GM21390 (cell line): ENCODE data around the gene LCP2.

ENCODE experiments used
- ATAC-seq: cut with Tn5 transposase; IDR thresholded peaks from one replicate; pipeline ENCODE4 v1.9.1; 2021; ENCODE audit not compliant: unreplicated experiment

The LCP2 gene

DNA sequence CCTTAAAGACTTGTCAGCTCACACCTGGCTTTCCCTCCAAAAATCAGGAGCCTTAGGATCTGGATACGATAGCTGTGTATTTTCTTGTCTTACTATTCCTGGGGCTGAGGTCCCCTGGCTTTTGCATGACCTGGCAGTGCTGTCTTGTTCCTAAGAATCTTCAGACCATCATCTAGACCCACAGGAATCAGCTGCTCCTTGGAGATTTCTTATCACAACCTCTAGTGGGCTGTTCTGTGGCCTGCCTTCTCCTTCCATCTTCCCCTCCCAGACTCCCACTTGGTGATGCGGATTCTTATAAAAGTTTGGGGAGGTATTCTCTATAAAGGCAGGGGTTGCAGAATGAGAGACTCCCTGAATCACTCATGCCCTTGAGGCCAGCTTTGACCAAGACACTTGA lies 21.4 kb downstream of the LCP2 start:
- ATAC-seq: no peak

DNA sequence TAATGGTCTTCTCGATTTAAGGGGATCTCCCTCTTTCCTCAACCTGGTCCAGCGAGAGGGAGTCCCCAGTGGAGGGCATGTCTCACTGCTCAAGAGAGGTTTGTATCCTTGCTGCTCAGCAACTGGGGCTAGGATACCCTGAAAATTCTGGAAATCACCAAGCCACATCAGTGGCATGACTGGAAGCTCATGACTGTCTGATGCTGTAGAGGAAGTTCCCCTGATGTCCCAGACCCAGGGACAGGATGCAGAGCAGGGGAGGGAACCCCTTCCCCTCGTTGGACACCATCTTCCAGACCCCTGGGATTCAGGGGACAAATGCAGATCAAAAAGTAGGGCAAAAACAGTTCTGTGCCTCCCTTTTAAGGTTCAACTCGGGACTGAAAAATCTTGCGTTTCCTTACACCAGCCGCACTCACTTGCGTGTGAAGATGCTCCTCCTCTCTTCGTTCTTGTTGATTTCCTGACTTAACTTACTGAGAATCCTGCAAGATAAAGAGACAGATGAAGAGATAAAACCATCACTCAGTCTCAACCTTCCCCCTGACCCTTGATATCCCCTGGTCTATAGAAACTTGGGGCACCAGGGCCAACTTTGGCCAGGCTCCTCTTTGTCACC lies 22.1 kb downstream of the LCP2 start:
- ATAC-seq: no peak

DNA sequence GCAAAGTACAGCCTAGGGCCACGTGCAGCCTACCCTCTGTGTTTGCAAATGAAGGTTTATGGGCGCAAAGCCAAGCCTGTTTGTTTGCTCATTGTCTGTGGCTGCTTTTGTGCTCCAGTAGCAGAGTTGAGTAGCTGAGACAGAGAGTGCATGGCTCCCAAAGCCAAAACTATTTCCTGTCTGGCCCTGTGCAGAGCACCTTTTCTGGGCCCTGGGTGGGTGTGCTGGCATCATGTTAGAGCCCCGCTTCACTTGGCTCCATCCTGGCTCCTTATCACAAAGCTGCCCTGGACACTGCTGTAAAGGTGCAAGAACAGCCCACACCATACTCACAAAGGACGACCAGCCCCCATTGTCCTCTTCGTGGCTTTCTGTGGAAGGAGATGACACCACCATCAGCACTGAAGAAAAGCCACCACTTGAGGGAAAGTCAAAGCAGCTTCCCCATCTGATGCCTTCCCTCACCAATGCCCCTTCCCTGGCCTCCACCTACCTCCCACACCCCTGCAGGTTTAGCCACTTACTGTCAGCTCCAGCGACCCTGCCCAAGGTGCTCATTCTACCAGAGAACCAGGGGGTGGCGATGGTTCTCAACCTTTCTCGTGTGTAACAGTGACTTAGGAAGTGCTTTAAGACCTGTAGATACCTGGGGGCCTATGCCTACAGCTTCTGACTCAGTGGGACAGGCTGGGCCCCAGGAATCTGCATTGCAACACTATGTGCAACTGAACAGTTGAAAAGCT lies 23.4 kb downstream of the LCP2 start:
- ATAC-seq: no peak

DNA sequence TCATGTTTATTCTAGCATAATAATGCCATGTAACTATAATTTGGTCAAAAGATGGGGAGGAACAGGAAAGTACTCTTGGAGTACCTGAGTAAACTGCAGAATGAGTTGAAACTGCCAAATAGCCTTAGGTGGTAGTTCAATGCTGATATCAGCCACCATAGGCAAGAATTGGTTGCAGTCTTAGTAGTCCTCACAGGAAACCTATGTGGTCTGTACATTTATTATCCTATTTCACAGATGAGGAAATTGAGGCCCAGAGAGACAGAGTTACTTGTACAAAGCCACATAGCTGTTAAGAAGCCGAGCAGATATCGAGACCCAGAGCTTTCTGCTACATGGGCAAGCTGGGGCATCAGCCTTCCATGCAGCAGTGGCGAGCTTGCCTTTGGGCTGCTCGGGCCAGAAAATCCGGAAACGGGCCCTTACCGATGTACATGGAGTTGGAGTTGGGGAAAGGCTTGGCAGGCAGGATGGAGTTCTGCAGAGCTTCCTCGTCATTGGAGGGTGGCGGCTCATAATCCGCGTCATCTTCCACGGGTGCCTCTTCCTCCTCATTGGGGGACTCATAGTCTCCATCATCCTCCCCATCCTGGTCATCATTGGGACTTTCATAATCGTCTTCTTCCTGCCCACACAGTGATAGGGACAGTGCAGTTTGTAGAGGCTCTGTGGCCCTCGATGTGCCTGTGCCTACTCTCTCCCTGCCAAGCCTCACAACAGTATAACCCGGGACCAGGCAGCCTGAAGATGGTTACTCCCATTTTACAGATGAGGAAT lies 27.1 kb downstream of the LCP2 start:
- no peak for ATAC-seq

DNA sequence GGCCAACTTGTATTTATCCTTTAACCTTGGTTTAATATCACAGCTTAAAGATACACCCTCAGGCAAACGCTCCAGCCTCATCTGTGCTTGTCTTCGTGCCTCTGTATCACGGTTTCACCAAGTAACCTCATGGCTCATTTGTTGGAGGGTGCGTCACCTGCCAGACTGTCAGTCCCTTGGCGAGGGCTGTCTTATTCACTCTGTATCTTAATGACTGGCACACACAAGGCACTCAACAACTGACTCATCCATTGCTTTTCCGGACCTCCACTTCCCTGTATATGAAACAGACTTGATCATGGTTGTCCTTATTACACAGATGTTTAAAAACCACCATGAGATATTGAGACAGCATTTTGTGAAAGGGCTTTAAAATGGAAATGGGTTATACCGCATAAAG lies 28.0 kb downstream of the LCP2 start:
- no peak for ATAC-seq

DNA sequence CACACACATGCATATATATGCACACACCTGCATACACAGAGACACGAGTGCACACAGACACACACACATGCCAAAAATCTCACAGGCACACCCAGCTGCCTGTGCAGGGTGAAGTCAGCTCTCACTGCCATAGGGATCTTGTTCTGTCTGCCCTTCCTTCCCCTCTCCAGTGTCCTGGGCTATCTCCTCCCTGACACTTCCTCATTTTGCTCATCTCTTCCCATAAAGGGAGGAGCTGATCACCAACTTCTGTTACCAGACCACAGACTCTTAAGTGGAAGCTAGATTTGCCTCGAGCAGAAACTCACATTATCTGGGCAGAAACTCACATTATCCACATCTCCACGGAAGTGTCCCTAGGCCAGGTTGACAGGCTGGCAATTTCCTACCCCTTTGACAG lies 28.7 kb downstream of the LCP2 start:
- no peak for ATAC-seq

DNA sequence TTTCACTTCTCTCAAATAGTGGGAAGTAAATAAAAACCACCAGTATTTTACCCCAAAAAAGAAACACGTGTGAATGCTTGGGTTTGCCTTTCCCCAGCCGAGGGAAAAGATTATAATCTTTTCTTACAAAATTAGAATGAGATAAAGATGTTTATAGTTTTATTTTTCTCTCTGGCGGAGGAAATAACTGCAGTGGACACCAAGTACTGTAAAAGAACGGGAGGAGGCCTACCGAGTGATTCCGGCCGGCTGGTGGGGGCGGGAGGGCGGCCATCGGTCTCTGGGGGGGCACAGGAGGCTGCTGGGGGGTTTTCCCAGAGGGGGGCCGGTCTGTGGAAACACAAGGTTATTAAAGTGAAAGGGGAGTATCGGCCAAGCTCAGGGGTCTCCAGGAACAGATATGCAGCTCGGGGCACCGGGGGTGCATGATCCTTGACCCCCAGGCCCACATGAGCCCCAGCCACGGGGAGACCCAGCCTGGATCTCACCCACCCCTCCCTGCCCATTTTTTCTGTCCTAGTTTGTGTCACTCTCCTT lies 29.4 kb downstream of the LCP2 start:
- peak; percentile 20 for ATAC-seq

DNA sequence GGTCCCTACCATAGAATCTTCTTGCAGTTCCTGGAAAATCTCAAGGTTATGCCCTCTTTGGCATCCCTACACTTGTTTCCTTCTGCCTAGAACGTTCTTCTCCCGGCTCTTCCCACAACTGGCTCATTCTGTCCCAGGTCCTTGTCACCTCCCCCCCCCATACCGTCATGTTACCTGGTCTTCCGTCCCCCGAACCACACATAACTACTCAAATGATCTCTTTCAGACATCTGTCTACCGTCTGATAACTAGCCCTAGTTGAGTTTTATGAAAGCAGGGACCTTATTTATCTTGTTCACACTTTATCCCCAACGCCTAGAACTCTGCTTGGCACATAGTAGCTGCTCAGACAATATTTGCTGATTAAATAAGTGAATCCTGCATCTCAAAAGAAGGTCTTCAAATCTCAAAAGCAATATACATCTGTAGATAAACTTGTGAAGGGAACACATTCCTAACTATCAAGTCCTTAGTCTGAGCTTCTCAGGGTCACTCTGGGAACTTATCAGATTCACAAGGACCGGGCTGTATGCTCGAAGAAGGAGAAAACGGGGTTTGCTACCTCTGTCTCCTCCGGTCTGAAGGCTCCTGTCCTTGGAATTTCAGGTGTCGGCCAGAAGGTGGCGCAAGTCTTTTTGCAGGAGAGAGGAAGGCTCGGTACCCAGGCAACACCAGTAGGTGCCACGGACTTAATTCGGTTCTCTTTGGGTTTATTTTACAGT lies 30.0 kb downstream of the LCP2 start:
- ATAC-seq: peak; percentile 93

DNA sequence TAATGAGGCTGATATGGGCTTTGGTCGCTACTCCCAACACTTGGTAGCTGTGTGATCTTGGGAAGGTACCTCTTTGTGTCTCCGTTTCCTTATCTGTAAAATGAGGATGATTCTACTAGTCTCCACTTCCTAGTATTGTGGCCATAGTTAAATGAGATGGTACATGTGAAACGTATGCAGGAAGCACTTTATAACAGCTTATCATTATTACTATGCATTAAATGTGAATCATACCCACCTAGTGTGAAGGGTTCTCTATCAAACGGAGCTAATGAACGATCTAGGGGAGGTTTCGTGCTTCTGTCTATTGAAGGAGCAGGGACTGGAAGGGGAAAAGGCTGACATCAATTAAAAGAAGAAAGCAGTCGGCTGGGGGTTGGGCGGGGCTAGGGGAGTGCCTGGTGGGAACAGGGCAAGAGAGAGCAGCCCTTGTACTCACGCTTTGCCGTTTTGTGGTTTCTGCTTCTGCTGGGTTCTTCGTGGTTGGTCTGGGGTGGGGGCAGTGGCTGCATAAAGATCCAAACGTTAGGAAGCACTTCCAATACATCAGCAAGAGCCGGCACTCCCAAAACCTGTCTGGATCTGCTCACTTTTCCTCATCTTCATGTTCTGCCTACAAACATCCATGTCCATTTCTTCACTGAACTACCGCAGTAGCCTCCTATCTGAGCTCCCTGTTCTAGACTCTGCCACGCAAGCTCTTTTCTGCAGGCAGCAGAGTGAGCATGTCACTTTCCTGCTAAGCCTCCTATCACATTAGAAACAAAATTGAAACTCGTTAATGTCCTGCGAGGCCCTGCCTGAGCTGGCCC lies 30.8 kb downstream of the LCP2 start:
- ATAC-seq: no peak

DNA sequence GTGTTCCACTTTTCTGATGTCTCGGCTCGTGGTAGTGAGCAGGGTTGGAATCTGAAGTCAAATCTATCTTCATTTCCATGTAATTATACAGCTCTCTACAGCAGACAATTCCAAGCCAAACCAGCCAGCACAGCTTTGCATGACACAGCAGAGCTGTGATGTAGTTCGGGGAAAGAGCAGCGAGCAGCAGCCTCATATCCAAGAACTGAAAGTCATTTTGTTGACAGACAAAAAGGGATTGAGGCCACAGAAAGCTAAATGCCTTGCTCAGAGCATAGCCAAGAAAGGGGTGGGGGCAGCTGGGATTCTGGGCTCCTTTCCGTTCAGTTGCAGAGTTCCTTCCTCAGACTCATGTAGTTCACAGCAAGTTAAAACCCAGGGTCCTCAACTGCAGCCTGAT lies 32.1 kb downstream of the LCP2 start:
- ATAC-seq: no peak

DNA sequence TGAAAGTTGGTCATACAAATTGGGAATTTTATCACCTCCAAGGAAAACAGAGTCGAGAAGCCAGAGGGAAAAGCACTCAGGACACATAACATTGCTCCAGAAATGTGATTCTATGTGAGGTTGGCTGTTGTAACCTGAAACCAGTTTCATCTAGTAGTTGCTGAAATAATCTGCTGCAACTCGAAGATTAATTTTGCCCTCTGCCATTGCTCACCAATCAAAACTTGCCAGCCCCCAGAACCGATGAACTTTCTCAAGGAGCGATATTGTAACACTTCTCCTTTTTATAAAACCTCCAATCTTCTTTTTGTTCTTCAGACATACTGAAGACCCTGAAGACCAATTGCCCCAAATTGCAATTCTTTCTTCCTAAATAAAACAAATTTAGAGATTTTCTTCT lies 33.7 kb downstream of the LCP2 start:
- ATAC-seq: no peak

DNA sequence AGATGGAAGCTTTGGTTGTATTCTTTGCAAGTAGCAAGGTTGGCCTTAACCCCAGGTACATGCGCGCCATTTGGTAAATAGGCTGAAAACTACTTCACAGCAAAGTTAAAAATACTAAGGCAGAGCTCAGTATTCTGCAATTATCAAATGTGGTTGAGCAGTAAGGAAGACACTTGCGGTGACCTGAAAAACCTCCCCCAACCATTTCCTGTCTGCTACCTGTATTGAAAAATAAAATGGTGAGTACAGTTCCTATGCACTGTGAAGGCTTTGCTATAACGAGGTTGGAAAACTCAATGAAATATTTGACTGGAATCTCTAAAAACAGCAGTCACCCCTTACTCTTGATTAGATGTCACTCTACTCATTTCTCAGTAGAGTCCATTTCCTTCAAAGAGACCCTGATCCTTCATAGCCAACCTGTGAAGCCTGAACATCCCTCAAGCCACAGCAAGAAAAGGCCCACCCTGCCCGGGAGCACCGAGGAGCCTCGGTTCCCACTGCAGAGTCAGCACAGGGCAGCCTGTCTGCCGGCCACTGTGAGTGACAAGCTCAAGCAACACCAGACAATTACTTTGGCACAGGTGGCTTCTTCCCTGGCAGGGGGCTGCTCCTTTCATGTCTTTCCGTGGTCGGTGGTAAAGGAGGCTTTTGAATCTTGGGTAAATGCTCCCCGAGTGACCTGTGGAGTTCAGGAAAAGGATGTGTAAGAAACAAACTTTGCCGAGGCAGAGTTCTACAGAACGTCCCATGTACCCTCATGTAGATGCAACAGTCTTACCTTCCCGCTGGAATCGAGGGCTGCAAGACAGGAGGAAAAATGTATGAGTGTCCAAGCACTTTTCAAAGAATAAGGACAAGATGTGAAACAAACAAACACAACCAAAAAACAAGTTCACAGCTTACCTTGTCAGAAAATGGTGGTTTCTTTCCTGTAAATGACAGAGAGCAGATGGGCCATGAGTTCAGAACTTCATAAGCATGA lies 35.2 kb downstream of the LCP2 start:
- no peak for ATAC-seq

DNA sequence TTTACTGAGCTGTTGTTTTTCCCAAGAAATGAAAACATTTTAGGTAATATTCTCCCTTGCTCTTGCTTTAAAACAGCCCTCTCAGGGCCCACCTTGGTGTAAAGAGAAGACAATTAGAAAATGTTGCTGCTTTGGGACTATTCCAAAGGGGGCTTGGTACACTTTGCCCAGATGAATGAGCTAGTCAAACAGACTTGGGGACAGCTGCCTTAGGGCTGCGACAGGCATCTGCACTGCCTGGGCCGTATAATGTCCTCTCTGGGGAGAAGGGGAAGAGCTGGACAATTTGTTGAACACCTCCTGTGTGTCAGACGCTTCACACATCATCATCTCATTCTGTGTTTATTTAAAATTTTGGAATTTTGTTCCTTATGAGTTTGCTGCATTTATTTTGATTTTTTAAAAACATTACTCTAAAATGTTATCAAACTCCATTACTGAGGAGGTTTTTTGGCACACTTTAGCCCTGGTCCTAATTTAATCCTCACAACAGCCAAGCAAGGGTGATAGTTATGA lies 36.0 kb downstream of the LCP2 start:
- no peak for ATAC-seq

DNA sequence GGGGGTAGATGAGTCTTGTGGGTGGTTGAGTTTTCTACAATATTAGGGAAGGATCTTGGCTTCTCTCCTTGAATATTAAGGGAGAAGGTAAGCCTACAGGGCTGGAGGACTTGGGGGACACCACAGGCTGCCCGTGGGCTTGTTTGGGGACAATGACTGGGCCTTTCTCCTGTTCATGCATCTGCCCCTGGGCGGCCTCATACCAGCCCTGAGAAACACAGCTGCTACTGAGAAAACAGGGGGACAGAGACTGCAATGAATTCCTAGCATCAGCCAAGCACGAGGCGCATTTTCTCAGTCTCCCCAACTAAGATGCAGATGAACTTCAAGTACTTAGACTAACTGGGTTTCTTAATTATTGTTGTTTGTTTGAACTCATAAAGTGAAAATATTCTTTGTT lies 40.2 kb downstream of the LCP2 start:
- ATAC-seq: no peak

DNA sequence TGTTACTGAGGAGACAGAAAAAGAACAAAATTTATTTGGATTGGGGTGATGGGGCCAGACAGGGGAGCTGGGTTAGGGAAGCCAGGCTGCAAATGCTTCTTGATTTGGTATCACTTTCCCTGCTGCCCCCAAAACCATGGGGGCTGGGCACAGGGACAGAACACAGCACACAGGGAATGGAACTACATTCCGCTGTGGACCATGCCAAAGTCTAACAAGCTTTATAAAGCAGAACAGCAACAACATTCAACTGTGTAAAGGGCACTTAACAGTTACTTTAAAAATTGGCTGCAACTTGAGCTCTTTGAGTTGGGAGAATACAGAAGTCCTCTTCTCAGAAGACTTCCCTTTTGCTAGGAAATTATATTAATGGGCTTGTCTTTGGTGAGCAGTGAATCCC lies 41.0 kb downstream of the LCP2 start:
- ATAC-seq: no peak

DNA sequence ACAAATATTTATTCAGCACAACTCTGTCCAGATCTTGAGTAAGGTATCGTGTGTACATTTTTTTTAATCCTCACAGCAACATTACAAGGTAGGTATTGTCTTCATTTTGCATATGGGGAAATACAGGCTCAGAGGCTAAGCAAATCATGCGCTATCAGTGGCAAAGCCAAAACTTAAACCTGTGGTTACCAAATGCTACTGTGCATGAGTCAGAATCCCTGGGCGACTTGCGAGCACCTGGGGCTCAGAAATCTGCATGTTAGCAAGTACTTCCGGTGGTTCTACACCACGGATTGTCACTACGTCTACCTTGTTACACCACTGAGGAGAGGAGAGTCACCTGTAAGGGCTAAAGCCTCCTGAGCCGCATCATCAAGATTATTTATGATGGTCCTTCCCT lies 43.5 kb downstream of the LCP2 start:
- ATAC-seq: peak; percentile 96

DNA sequence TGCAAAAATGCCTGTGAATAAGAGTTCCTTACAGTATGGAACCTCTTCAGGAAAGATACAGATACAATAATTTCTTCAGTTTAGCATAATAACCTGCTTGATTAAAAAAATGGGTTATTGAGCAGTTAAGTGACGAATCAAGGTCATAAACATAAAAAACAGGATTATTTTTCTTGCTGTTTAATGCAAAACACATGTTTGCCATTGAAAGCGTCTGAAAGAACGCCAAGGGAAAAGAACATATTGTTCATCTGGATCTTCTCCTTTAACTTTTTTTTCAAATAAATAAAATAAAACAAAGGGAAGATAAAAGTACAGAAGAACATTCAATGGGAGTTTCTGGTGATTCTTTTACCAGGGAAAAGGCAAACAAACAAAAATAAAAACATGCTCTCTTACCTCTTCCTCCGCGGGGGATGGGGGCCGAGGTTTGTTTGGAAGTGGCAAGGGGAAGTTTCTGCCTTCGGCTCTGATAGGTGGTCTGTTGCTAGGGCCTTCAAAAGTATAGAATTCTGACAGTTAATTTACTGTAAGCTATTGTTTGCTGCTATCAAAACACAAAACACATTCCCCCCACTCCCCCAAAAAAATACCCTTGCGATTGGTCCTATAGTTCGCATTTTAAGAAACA lies 44.7 kb downstream of the LCP2 start:
- ATAC-seq: no peak

DNA sequence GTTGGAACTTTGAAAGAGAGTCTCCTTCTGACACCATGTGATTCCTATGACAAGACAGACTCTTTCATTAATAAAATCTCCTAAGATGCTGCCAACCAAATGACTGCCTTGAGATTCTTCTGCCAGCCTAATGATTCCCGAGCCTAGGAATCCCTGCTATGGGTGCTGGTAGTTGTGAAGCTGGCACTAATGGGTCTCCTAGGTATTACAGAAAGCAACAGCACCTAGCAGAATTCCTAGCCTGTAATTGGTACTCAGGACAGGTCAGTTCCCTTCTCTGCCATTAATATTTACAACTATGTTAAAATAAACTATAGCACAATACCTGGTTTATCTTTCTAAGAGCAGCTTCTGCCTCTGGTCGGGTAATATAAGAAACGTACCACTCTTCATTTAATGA lies 45.5 kb downstream of the LCP2 start:
- ATAC-seq: no peak

DNA sequence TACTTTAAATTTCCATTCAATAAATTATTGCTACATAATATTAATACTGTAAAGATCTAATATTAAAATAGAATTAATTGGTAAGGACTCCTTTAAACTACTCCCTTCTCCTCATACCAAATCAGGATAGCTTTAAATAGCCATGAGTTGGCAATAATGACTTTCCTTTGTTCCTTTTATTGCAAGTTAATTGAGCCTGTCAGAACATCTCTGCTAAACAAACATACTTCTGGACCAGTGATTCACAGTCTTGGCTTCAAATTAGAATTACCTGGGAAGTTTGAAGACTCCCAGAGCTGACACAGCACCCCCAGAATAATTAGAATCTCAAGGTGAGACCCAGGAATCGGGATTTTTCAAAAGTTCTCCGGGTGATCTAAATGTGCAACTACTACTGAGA lies 46.1 kb downstream of the LCP2 start:
- ATAC-seq: no peak
